H1 (cell line): ENCODE measurements around the gene ARHGAP42. TPM values are rescaled to one million over a fixed set of nuclear protein-coding genes. Genes with fewer than 3 reads are reported as not detected.

ENCODE experiments used
- CTCF ChIA-PET: fragments of 300-600 bp; sonication (Branson Sonifier 250); formaldehyde crosslinking; loops from one replicate; lab custom pipeline; 2021; ENCODE audit not compliant: partially characterized antibody; lab: Charles Lee
- POLR2A ChIA-PET: fragments of 300-600 bp; sonication (Branson Sonifier 250); formaldehyde crosslinking; loops from one replicate; lab custom pipeline; 2021; ENCODE audit warnings: inconsistent platforms; ENCODE audit not compliant: partially characterized antibody; lab: Charles Lee
- DNase-seq, 2 experiments: peaks; one replicate each; pipeline versions ENCODE4 v3.0.0 to v3.0.0-alpha.2; 2010 to 2022; ENCODE audit warnings: low spot score in 2 of 2, low read depth in 1 of 2, mixed read lengths in 1 of 2
- FAIRE-seq: peaks from 2 replicates; lab custom pipeline; 2011; peaks lifted over from hg19 to GRCh38; lab: Jason Lieb, UNC
- H2AFZ ChIP-seq: 2 replicates; pipeline ENCODE4 v1.8.1; 2012; ENCODE audit warnings: low read length, inconsistent platforms
- H2AK5ac ChIP-seq: 2 replicates; pipeline ENCODE4 v1.6.1; 2013; ENCODE audit warnings: low read depth, low read length
- H2BK120ac ChIP-seq: replicated peaks from 2 replicates; pipeline ENCODE3; 2013; ENCODE audit warnings: low read depth, low read length, inconsistent platforms
- H2BK12ac ChIP-seq: 2 replicates; pipeline ENCODE4 v1.6.1; 2013; ENCODE audit warnings: low read depth, low read length
- H2BK15ac ChIP-seq: 2 replicates; pipeline ENCODE4 v1.6.1; 2013; ENCODE audit warnings: low read length
- H2BK20ac ChIP-seq: 2 replicates; pipeline ENCODE4 v1.6.1; 2013; ENCODE audit warnings: low read length
- H2BK5ac ChIP-seq: 2 replicates; pipeline ENCODE4 v1.6.1; 2013; ENCODE audit warnings: low read depth, low read length
- H3K14ac ChIP-seq: 2 replicates; pipeline ENCODE4 v1.6.1; 2013; ENCODE audit warnings: inconsistent platforms; ENCODE audit not compliant: insufficient read length
- H3K18ac ChIP-seq: 2 replicates; pipeline ENCODE4 v1.6.1; 2013; ENCODE audit warnings: low read length; ENCODE audit errors: extremely low read depth
- H3K23ac ChIP-seq: 2 replicates; pipeline ENCODE4 v1.6.1; 2013; ENCODE audit warnings: inconsistent platforms; ENCODE audit not compliant: insufficient read length
- H3K23me2 ChIP-seq: 2 replicates; pipeline ENCODE4 v1.6.1; 2013; ENCODE audit warnings: low read depth, low read length
- H3K27ac ChIP-seq: 2 replicates; pipeline ENCODE4 v1.6.1; 2011; ENCODE audit warnings: low read depth, low read length, inconsistent platforms
- H3K27me3 ChIP-seq, 4 experiments: replicated peaks in 1 of 4; 1 replicate in 1 of 4; 2 replicates in 3 of 4; pipeline versions ENCODE4 v1.6.1 to v1.8.1; 2011 to 2013; ENCODE audit warnings: low read length in 3 of 4, mild to moderate bottlenecking in 3 of 4, inconsistent platforms in 2 of 4, mixed read lengths in 2 of 4, moderate library complexity in 1 of 4; ENCODE audit not compliant: control insufficient read depth in 3 of 4, insufficient read depth in 3 of 4; ENCODE audit errors: extremely low read depth in 1 of 4
- H3K36me3 ChIP-seq, 4 experiments: 2 replicates each; pipeline versions ENCODE4 v1.6.1 to v1.8.1; 2011 to 2013; ENCODE audit warnings: mild to moderate bottlenecking in 4 of 4, low read length in 3 of 4, moderate library complexity in 2 of 4, control low read depth in 1 of 4, inconsistent platforms in 1 of 4; ENCODE audit not compliant: insufficient read depth in 4 of 4, control insufficient read depth in 2 of 4
- H3K4ac ChIP-seq: replicated peaks from 2 replicates; pipeline ENCODE3; 2013; ENCODE audit warnings: low read length, low read depth, mixed read lengths, inconsistent platforms; ENCODE audit not compliant: insufficient read length
- H3K4me1 ChIP-seq, 4 experiments: replicated peaks in 1 of 4; 1 replicate in 1 of 4; 2 replicates in 3 of 4; pipeline versions ENCODE4 v1.6.1 to v1.8.1; 2011 to 2013; ENCODE audit warnings: low read length in 3 of 4, inconsistent platforms in 2 of 4, mixed read lengths in 1 of 4; ENCODE audit not compliant: insufficient read depth in 4 of 4, control insufficient read depth in 3 of 4
- H3K4me2 ChIP-seq, 2 experiments: 2 replicates each; pipeline versions ENCODE4 v1.6.1 to v1.8.1; 2011 to 2013; ENCODE audit warnings: low read depth in 2 of 2, low read length in 2 of 2, control low read depth in 1 of 2, inconsistent platforms in 1 of 2, mild to moderate bottlenecking in 1 of 2; ENCODE audit not compliant: insufficient read depth in 1 of 2
- H3K4me3 ChIP-seq, 4 experiments: fragments of 200-600, 300-600 bp in 1 of 4; sonication (generic), shearing (Covaris generic), sonication (Bioruptor Twin) in 1 of 4; 2 replicates each; pipeline versions ENCODE4 v1.5.1 to v1.8.1; 2011 to 2016; ENCODE audit warnings: low read length in 4 of 4, low read depth in 3 of 4, control low read depth in 2 of 4, inconsistent platforms in 2 of 4, mild to moderate bottlenecking in 2 of 4, mixed read lengths in 1 of 4, moderate library complexity in 1 of 4; ENCODE audit not compliant: insufficient read depth in 2 of 4; ENCODE audit errors: extremely low read depth in 1 of 4
- H3K56ac ChIP-seq: replicated peaks from 2 replicates; pipeline ENCODE3; 2013; ENCODE audit warnings: low read depth, mild to moderate bottlenecking, mixed read lengths, low read length, inconsistent platforms; ENCODE audit not compliant: insufficient read length
- H3K79me1 ChIP-seq: 2 replicates; pipeline ENCODE4 v1.6.1; 2013; ENCODE audit warnings: low read depth, low read length, control low read depth
- H3K79me2 ChIP-seq, 2 experiments: 2 replicates each; pipeline versions ENCODE4 v1.6.1 to v1.8.1; 2012 to 2013; ENCODE audit warnings: low read length in 2 of 2, mild to moderate bottlenecking in 2 of 2, inconsistent platforms in 1 of 2; ENCODE audit not compliant: insufficient read depth in 2 of 2, control insufficient read depth in 1 of 2
- H3K9ac ChIP-seq, 4 experiments: replicated peaks in 1 of 4; 1 replicate in 1 of 4; 2 replicates in 3 of 4; pipeline versions ENCODE4 v1.6.1 to v1.8.1; 2011 to 2013; ENCODE audit warnings: low read depth in 3 of 4, low read length in 3 of 4, control low read depth in 2 of 4, mild to moderate bottlenecking in 2 of 4, moderate library complexity in 2 of 4, inconsistent platforms in 1 of 4; ENCODE audit errors: extremely low read depth in 1 of 4
- H3K9me3 ChIP-seq, 2 experiments: 2 replicates each; pipeline versions ENCODE4 v1.6.1 to v1.8.1; 2012 to 2013; ENCODE audit warnings: mild to moderate bottlenecking in 2 of 2, moderate library complexity in 2 of 2, control low read depth in 1 of 2, inconsistent platforms in 1 of 2, low read depth in 1 of 2, low read length in 1 of 2, mixed read lengths in 1 of 2; ENCODE audit not compliant: insufficient read depth in 2 of 2
- H4K20me1 ChIP-seq, 2 experiments: replicated peaks in 1 of 2; 2 replicates each; pipeline versions ENCODE3 to v1.8.1; 2011 to 2013; ENCODE audit warnings: inconsistent platforms in 2 of 2, low read length in 2 of 2, mild to moderate bottlenecking in 1 of 2; ENCODE audit not compliant: insufficient read depth in 2 of 2, control insufficient read depth in 1 of 2
- H4K5ac ChIP-seq: 2 replicates; pipeline ENCODE4 v1.6.1; 2013; ENCODE audit warnings: low read length, low read depth, mixed read lengths, inconsistent platforms; ENCODE audit not compliant: insufficient read length
- H4K8ac ChIP-seq: 2 replicates; pipeline ENCODE4 v1.8.0; 2013; ENCODE audit warnings: mild to moderate bottlenecking, moderate library complexity, low read length, inconsistent platforms; ENCODE audit not compliant: insufficient read depth; ENCODE audit errors: extremely low read depth
- H4K91ac ChIP-seq: replicated peaks from 2 replicates; pipeline ENCODE3; 2013; ENCODE audit warnings: low read length, mixed read lengths, inconsistent platforms; ENCODE audit not compliant: insufficient read length
- BRCA1 ChIP-seq: IDR thresholded peaks from 2 replicates; pipeline ENCODE4 v1.6.1; 2012; ENCODE audit warnings: low read depth, low read length, improper control_type of control experiment
- EP300 ChIP-seq, 2 experiments: IDR thresholded peaks; 1 replicate in 1 of 2; 2 replicates in 1 of 2; pipeline ENCODE4 v1.6.1; 2011 to 2012; ENCODE audit warnings: low read depth in 2 of 2, low read length in 2 of 2, mild to moderate bottlenecking in 2 of 2, borderline replicate concordance in 1 of 2, inconsistent platforms in 1 of 2, moderate library complexity in 1 of 2
- EZH2 ChIP-seq: fragments of 200-600 bp; sonication (generic); IDR thresholded peaks from 2 replicates; pipeline ENCODE4 v1.7.1; 2012; ENCODE audit warnings: low read depth, mild to moderate bottlenecking, moderate library complexity, low read length, inconsistent platforms; ENCODE audit not compliant: severe bottlenecking
- GTF2F1 ChIP-seq: IDR thresholded peaks from 2 replicates; pipeline ENCODE4 v1.6.1; 2012; ENCODE audit warnings: low read depth, low read length, improper control_type of control experiment, borderline replicate concordance
- HDAC6 ChIP-seq: IDR thresholded peaks from one replicate; pipeline ENCODE4 v1.7.1; 2012; ENCODE audit warnings: low read depth, mild to moderate bottlenecking, inconsistent platforms, low read length, moderate library complexity
- RFX5 ChIP-seq: IDR thresholded peaks from 2 replicates; pipeline ENCODE4 v1.6.1; 2011; ENCODE audit warnings: low read depth, low read length, improper control_type of control experiment, borderline replicate concordance
- RXRA ChIP-seq: IDR thresholded peaks from 2 replicates; pipeline ENCODE4 v1.6.1; 2011; ENCODE audit warnings: low read depth, mild to moderate bottlenecking, low read length, moderate library complexity; ENCODE audit not compliant: insufficient read depth
- SP4 ChIP-seq: IDR thresholded peaks from 2 replicates; pipeline ENCODE4 v1.6.1; 2012; ENCODE audit warnings: low read length, inconsistent platforms
- SUZ12 ChIP-seq: fragments of 200-600 bp; sonication (generic); IDR thresholded peaks from 2 replicates; pipeline ENCODE4 v1.6.1; 2012; ENCODE audit warnings: mild to moderate bottlenecking, inconsistent platforms, low read length, moderate library complexity, mixed read lengths
- TBP ChIP-seq: IDR thresholded peaks from 2 replicates; pipeline ENCODE4 v1.6.1; 2011; ENCODE audit warnings: low read depth, low read length, improper control_type of control experiment
- TCF12 ChIP-seq: IDR thresholded peaks from 2 replicates; pipeline ENCODE4 v1.6.1; 2011; ENCODE audit warnings: low read depth, mild to moderate bottlenecking, low read length
- polyA plus RNA-seq, 7 experiments: library from polyadenylated mRNA; depleted of rRNA in 3 of 7; stranded (reverse) in 5 of 7; unstranded in 2 of 7; fragments of >200 nt in 5 of 7; fragments of 200-250 nt in 2 of 7; gene quantifications; 1 replicate in 5 of 7; 2 replicates in 1 of 7; 4 replicates in 1 of 7; pipeline versions ENCODE4 v1.2.1 to v1.2.3, GENCODE V29; 2011 to 2013; ENCODE audit warnings: missing spikeins in 2 of 7, mixed read lengths in 2 of 7
- total RNA-seq: library from RNA; stranded (reverse); fragmentation: NEBNext Ultra II Directional; extraction: Animal tissue kit (Norgen Biotek cat#: 25700); gene quantifications from 2 replicates; pipeline ENCODE4 v1.2.1, GENCODE V29; 2021
- TF ChIP-seq, protein P1 (sequence below): IDR thresholded peaks from 2 replicates; pipeline ENCODE4 v1.6.1; 2011; ENCODE audit warnings: low read depth, mild to moderate bottlenecking, low read length; ENCODE audit not compliant: insufficient read depth
- TF ChIP-seq, protein P2 (sequence below): IDR thresholded peaks from 2 replicates; pipeline ENCODE4 v1.6.1; 2012; ENCODE audit warnings: low read length, inconsistent platforms

ARHGAP42 gene
- total and polyA plus RNA-seq, 2 of the 8 experiments (the other 6 are each of a cell fraction or from before 2014, with no cell fraction given) = 22.2 to 33.5 TPM

DNA sequence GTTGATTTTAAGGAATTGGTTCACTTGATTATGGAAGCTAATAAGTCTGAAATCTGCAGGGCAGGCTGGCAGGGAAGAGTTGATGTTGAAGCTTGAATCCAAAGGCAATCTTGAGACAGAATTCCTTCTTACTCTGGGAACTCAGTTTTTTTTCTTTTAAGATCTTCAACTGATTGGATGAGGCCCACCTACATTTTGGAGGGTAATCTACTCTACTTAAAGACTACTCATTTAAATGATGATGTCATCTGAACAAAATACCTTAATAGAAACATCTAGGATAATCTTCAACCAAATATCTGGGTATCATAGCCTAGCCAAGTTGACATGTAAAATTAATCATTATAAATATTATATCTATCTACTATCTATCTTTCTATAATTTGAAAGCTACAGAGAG is 279.3 kb downstream of the ARHGAP42 start:
- DNase-seq = no peak
- no peaks in the 10 kb centered on the region for H3K4me1 ChIP-seq
- no peak overlapping the region for H3K14ac ChIP-seq
- H4K91ac ChIP-seq = no peak overlapping the region
- H2AFZ ChIP-seq = no peak overlapping the region
- no peak overlapping the region for H3K4ac ChIP-seq
- no peak overlapping the region for H3K18ac ChIP-seq
- H3K23me2 ChIP-seq = no peaks in the 10 kb centered on the region
- no peak overlapping the region for H2BK5ac ChIP-seq
- no peak overlapping the region for H4K5ac ChIP-seq
- ChIA-PET POLR2A (no interaction called here), CTCF (interaction anchor here (1.0 kb wide), 1 partner anchor 12 kb away, joined by 3 read pairs; no protein-coding TSS in a partner anchor)
- no peak overlapping the region for H3K23ac ChIP-seq
- no peak overlapping the region for H3K56ac ChIP-seq
- no peak overlapping the region for H3K4me2 ChIP-seq
- H3K9me3 ChIP-seq = 0 out of 4 replicates have a peak, but pooled peaks cover 0 to 4% of the 10 kb centered on the region in 2 experiments
- H2BK20ac ChIP-seq = no peak overlapping the region
- peaks cover 0 to 35% (median 11%) of the 10 kb centered on the region in 4 experiments; a peak in 6 of 8 replicates for H3K36me3 ChIP-seq
- no peaks in the 10 kb centered on the region for H3K79me2 ChIP-seq
- H2BK120ac ChIP-seq = no peak overlapping the region
- no peaks in the 10 kb centered on the region for H4K20me1 ChIP-seq
- H3K27me3 ChIP-seq = no peaks in the 10 kb centered on the region
- FAIRE-seq = no peak
- no peak overlapping the region for H2AK5ac ChIP-seq
- no peak overlapping the region for H3K27ac ChIP-seq
- no peaks in the 10 kb centered on the region for H3K79me1 ChIP-seq
- H4K8ac ChIP-seq = no peak overlapping the region
- no peak overlapping the region for H3K9ac ChIP-seq
- no peak overlapping the region for H2BK12ac ChIP-seq
- no peak overlapping the region for H3K4me3 ChIP-seq
- H2BK15ac ChIP-seq = no peak overlapping the region
- TF ChIP-seq RXRA = no peak
- TF ChIP-seq, protein P1, sequence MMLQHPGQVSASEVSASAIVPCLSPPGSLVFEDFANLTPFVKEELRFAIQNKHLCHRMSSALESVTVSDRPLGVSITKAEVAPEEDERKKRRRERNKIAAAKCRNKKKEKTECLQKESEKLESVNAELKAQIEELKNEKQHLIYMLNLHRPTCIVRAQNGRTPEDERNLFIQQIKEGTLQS = no peak
- no peak for TF ChIP-seq RFX5
- TF ChIP-seq TBP = no peak
- TF ChIP-seq, protein P2, sequence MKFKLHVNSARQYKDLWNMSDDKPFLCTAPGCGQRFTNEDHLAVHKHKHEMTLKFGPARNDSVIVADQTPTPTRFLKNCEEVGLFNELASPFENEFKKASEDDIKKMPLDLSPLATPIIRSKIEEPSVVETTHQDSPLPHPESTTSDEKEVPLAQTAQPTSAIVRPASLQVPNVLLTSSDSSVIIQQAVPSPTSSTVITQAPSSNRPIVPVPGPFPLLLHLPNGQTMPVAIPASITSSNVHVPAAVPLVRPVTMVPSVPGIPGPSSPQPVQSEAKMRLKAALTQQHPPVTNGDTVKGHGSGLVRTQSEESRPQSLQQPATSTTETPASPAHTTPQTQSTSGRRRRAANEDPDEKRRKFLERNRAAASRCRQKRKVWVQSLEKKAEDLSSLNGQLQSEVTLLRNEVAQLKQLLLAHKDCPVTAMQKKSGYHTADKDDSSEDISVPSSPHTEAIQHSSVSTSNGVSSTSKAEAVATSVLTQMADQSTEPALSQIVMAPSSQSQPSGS = no peak
- no peak for TF ChIP-seq TCF12
- no peak for TF ChIP-seq EZH2
- TF ChIP-seq SUZ12 = no peak
- TF ChIP-seq SP4 = no peak
- TF ChIP-seq EP300 (IDR thresholded peaks at IDR 0.05; ENCODE audit: borderline replicate concordance in 1 of 2, low read depth in 2 of 2, low read length in 2 of 2) = no peak
- TF ChIP-seq BRCA1 = no peak
- TF ChIP-seq HDAC6 = no peak
- TF ChIP-seq GTF2F1 = no peak
